LNCaP clone FGC (cell line): Measurements from ENCODE around the gene AVP.

ENCODE experiments used
- DNase-seq: peaks from one replicate; pipeline ENCODE4 v3.0.0-alpha.2; 2011; ENCODE audit warnings: low read depth
- H3K4me3 ChIP-seq: 2 replicates; pipeline ENCODE4 v1.5.1; 2011; ENCODE audit warnings: mild to moderate bottlenecking, low read depth, low read length, control low read depth
- CTCF ChIP-seq: IDR thresholded peaks from 2 replicates; pipeline ENCODE4 v1.5.1; 2012; ENCODE audit warnings: mild to moderate bottlenecking; ENCODE audit not compliant: control insufficient read depth, insufficient read depth; ENCODE audit errors: extremely low read depth

AVP gene

DNA sequence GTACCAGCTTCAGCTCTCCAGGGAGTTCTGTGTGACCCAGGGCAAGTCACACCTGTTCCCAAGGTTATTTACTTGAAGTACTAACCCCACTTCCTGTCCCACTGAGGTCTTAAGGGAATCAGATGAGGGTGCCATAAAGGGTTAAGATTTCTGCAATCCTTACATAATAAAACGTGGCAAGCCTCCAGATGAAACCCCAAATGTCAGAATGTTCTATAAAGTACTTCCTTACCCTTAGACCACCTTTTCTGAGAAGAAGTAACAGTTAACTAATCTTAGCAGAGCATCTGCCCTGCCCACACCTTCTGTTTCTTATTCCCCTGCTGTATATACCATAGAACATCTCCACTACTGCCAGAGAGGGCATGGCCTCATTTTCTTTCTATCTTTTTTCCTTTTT, 6.0 kb upstream of the AVP start:
- no peak overlapping the region for H3K4me3 ChIP-seq
- DNase-seq, result no peak
- TF ChIP-seq CTCF, result no peak

- DNase-seq, result no peak
Measured at GRCh38 chr20:3088031-3088430, 3.5 kb upstream of the AVP start.

GRCh38 chr20:3085571-3086072, 1.1 kb upstream of the AVP start:
- TF ChIP-seq CTCF, result no peak
- no peak overlapping the region for H3K4me3 ChIP-seq
- no peak for DNase-seq

More at GRCh38 chr20:3088031-3088430, 3.5 kb upstream of the AVP start:
- TF ChIP-seq CTCF, result no peak
- H3K4me3 ChIP-seq, result no peak overlapping the region

DNA sequence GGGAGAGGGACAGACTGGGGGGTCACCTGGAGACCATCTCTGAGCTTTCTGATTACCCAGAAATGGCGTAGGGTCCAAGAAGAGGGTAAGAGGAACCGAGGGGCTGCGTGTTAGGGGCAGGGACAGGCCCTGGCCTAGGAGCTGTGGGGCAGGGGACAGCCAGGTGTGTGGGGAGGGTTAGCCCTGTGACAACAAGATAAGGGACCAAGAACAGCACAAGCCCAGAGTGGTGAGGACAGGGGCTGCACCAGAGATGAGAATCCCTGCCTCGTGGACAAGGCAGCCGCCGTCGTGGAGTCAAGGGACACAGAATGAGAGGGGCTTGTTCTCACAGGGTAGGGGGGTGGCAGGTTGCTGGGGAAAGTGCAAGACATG, 449 bp upstream of the AVP start:
- no peak overlapping the region for H3K4me3 ChIP-seq
- DNase-seq, result no peak
- TF ChIP-seq CTCF, result no peak

DNA sequence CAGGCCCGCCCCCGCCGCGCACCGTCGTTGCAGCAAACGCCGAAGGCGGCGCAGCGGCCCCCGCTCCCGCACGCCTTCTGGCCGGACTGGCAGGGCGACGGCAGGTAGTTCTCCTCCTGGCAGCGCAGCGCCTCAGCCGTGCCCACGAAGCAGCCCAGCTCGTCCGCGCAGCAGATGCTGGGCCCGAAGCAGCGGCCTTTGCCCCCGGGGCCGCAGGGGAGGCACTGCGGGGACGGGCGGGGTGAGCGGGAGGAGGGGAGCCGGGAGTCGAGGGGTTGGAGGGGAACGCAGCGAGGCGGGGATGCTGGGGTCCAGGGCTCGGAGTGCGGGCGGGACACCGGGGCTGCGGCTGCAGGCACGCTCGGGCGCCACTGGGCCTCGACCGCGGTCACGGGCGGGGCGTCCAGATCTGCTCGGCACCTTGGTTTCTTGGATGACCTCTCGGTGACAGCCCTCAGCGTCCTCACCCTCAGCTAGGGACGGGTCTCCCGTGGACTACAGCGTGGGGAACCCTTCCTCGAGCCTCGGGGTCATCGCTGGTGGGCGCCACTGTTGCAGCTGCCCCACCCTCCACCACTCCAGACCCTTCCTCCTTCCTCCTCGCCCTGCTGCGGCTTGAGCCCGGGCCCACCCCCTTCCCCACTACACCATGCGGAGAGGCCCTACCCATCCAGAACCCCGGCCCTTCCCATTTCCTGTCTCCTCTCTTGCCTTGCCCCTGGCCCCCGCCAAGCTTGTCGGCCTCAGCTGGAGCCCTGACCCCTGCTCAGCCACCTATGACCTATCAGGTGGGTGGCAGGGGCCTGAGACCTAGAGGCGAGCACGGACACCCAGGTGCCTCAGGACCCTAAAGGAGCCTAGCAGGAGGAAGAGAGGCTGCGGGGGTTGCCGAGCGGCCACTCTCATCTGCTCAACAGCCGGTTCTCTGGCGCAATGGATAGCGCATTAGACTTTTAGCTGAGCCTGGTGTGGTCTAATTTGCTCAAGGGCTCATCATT, 1.3 kb downstream of the AVP start:
- TF ChIP-seq CTCF, result no peak
- no peak overlapping the region for H3K4me3 ChIP-seq
- DNase-seq, result no peak

DNA sequence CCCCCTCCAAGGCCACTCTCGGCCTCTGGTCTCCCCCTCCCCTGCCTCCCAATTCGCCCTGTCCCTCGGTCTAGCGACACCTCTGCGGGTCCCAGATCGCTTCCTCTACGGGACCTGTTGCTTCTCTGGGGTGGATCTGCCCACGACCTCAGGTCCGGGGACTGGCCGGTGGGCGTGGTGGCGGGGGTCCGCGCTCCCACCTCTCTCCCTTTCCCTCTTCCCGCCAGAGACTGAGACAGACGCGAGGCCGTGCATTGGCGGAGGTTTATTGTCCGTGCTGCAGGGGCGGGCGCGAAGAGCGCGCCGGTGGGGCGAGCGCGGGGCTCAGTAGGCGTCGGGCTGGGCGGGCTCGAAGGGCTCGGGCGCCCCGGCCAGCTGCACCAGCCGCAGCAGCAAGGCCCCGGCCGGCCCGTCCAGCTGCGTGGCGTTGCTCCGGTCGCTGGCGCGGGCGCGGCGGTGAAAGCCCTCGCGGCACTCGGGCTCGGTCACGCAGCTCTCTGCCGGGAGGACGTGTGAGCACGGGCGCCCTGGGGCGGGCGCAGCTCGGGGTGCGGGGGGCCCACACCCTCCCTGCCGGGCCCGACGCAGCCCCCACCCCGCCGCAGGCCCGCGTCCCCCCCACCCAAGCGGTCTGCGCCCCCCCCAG, 2.1 kb downstream of the AVP start:
- TF ChIP-seq CTCF, result no peak
- H3K4me3 ChIP-seq, result no peak overlapping the region
- DNase-seq, result no peak
